Measurements from ENCODE around the gene RCE1. TPM values are rescaled to one million over a fixed set of nuclear protein-coding genes. Genes with fewer than 3 reads are reported as not detected.
"Not testable (repeated sequence)": the region's sequence is repeated elsewhere in the genome, so short reads cannot be mapped to it uniquely, and the experiment has no call there.

The RCE1 gene
- total RNA-seq, 1 donor from 2014 or later: 30.6 TPM

GRCh38 chr11:66823700-66824099, 19.5 kb upstream of the RCE1 start:
- Mint-ChIP-seq H3K4me3 (ENCODE audit: unreplicated experiment) (no peak overlapping the region), H3K27ac (ENCODE audit: unreplicated experiment) (no peak overlapping the region), H3K4me1 (ENCODE audit: low read depth, unreplicated experiment) (no peaks in the 10 kb centered on the region), H3K27me3 (ENCODE audit: unreplicated experiment) (no peaks in the 10 kb centered on the region), H3K9me3 (ENCODE audit: unreplicated experiment) (no peaks in the 10 kb centered on the region), H3K36me3 (ENCODE audit: unreplicated experiment) (no peaks in the 10 kb centered on the region)
- no peak for DNase-seq
- TF ChIP-seq CTCF (IDR thresholded peaks at IDR 0.05; ENCODE audit: partially characterized antibody, unreplicated experiment): no peak

GRCh38 chr11:66824573-66824972, 18.7 kb upstream of the RCE1 start:
- not testable (repeated sequence) for H3K9me3 Mint-ChIP-seq (ENCODE audit: unreplicated experiment); H3K36me3 Mint-ChIP-seq (ENCODE audit: unreplicated experiment); H3K4me3 Mint-ChIP-seq (ENCODE audit: unreplicated experiment); DNase-seq; H3K27me3 Mint-ChIP-seq (ENCODE audit: unreplicated experiment); H3K4me1 Mint-ChIP-seq (ENCODE audit: low read depth, unreplicated experiment); H3K27ac Mint-ChIP-seq (ENCODE audit: unreplicated experiment)

- no peak for DNase-seq
- H3K4me1 Mint-ChIP-seq (ENCODE audit: low read depth, unreplicated experiment): no peaks in the 10 kb centered on the region
- H3K36me3 Mint-ChIP-seq (ENCODE audit: unreplicated experiment): no peaks in the 10 kb centered on the region
- peak; percentile 7 for TF ChIP-seq CTCF (IDR thresholded peaks at IDR 0.05; ENCODE audit: partially characterized antibody, unreplicated experiment)
- no peak overlapping the region for H3K4me3 Mint-ChIP-seq (ENCODE audit: unreplicated experiment)
- no peaks in the 10 kb centered on the region for H3K9me3 Mint-ChIP-seq (ENCODE audit: unreplicated experiment)
- H3K27ac Mint-ChIP-seq (ENCODE audit: unreplicated experiment): no peak overlapping the region
- H3K27me3 Mint-ChIP-seq (ENCODE audit: unreplicated experiment): peaks cover 1% of the 10 kb centered on the region
These were observed 8.7 kb upstream of the RCE1 start for GRCh38 chr11:66834539-66834845.

GRCh38 chr11:66834943-66835342, 8.3 kb upstream of the RCE1 start:
- TF ChIP-seq CTCF (IDR thresholded peaks at IDR 0.05; ENCODE audit: partially characterized antibody, unreplicated experiment): no peak
- Mint-ChIP-seq H3K9me3 (ENCODE audit: unreplicated experiment) (no peaks in the 10 kb centered on the region), H3K4me1 (ENCODE audit: low read depth, unreplicated experiment) (no peaks in the 10 kb centered on the region), H3K27ac (ENCODE audit: unreplicated experiment) (no peak overlapping the region), H3K27me3 (ENCODE audit: unreplicated experiment) (peaks cover 1% of the 10 kb centered on the region), H3K4me3 (ENCODE audit: unreplicated experiment) (no peak overlapping the region), H3K36me3 (ENCODE audit: unreplicated experiment) (no peaks in the 10 kb centered on the region)
- no peak for DNase-seq

GRCh38 chr11:66835768-66836405, 7.4 kb upstream of the RCE1 start:
- H3K4me1 Mint-ChIP-seq (ENCODE audit: low read depth, unreplicated experiment): no peaks in the 10 kb centered on the region
- no peak overlapping the region for H3K4me3 Mint-ChIP-seq (ENCODE audit: unreplicated experiment)
- H3K27ac Mint-ChIP-seq (ENCODE audit: unreplicated experiment): no peak overlapping the region
- H3K9me3 Mint-ChIP-seq (ENCODE audit: unreplicated experiment): no peaks in the 10 kb centered on the region
- peaks cover 1% of the 10 kb centered on the region for H3K27me3 Mint-ChIP-seq (ENCODE audit: unreplicated experiment)
- DNase-seq: no peak
- TF ChIP-seq CTCF (IDR thresholded peaks at IDR 0.05; ENCODE audit: partially characterized antibody, unreplicated experiment): no peak
- H3K36me3 Mint-ChIP-seq (ENCODE audit: unreplicated experiment): no peaks in the 10 kb centered on the region

All from glutamatergic neuron (in vitro differentiated cells).